Effector memory CD8-positive, alpha-beta T cell (primary cell): ENCODE results near the gene KRT7.

Experiments
- ATAC-seq: fragments of 150-1000 bp; cut with Tn5 transposase; replicated peaks from 2 replicates; pipeline ENCODE4 v1.10.0; 2021; ENCODE audit warnings: mild to moderate bottlenecking, moderate library complexity
- DNase-seq, 3 experiments: peaks; one replicate each; pipeline ENCODE4 v3.0.0; 2021
- H3K27ac Mint-ChIP-seq, 2 donors: one replicate each; pipeline ENCODE4 v1.8.0; 2022; ENCODE audit warnings: mild to moderate bottlenecking in 2 of 2, mixed read lengths in 2 of 2, moderate library complexity in 2 of 2
- H3K27me3 Mint-ChIP-seq, 2 donors: one replicate each; pipeline ENCODE4 v1.8.0; 2022; ENCODE audit warnings: mixed read lengths in 2 of 2
- H3K36me3 Mint-ChIP-seq: one replicate; pipeline ENCODE4 v1.8.0; 2022; ENCODE audit warnings: mild to moderate bottlenecking, moderate library complexity, mixed read lengths; ENCODE audit not compliant: insufficient read depth
- H3K4me1 Mint-ChIP-seq, 2 donors: one replicate each; pipeline ENCODE4 v1.8.0; 2022; ENCODE audit warnings: low read depth in 2 of 2, mixed read lengths in 2 of 2
- H3K4me3 Mint-ChIP-seq, 2 donors: one replicate each; pipeline ENCODE4 v1.8.0; 2022; ENCODE audit warnings: mild to moderate bottlenecking in 2 of 2, mixed read lengths in 2 of 2, moderate library complexity in 2 of 2
- H3K9me3 Mint-ChIP-seq, 2 donors: one replicate each; pipeline ENCODE4 v1.8.0; 2022; ENCODE audit warnings: mixed read lengths in 2 of 2

KRT7 gene

DNA sequence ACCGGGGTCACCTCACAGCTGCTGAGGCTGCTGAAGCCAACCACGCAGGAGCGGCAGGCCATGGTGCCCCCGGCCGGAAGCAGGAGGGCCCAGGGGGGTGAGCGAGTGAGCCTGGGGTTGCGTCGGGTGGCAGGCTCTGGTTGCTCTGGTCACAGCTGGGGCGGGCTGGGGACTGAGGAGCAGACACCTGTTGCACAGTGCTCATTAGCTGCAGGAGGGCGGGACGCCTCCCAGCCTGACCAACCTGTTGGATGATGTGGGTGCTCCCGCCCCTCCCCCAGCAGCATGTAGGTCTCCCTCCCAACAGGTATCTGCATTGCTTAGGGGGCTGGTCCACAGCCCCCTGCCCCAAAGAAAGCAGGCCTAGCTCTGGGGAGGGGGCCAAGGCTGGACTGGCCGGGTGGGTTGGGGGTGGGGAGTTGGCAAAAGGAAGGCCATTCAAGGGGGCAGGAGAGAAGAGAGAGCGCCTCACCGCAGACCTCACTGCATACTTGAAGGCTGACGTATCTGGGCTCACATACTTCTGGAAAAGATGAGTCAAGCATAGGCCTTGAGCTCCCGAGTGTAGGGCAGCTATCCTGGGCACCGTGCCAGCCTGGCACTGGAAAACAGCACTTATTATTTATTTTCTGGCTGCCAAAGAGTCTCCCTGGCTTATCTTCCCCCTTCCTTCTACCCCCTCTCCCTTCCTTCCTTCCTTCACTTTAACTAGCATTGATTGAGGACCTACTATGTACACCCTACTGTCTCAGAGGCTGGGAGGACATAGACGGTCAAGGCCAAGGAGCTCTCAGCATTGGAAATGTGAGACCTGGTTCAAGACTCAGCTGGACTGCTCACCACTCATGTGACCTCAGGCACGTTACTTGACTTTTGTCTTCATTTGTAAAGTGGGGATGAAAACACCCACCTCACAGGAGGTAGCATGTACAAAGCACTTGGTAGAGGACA is 40.9 kb upstream of the KRT7 start, which contains the start of gene KRT80:
Gene KRT80 (minus strand): TSS at position 174 of the 951 bp plus-strand sequence. CDS start 112 bp downstream, at position 62.
- H3K4me1 Mint-ChIP-seq, result no peaks in the 10 kb centered on the region
- no peaks in the 10 kb centered on the region for H3K36me3 Mint-ChIP-seq
- DNase-seq, result no peak
- no peak within 1 kb of the TSS for H3K27ac Mint-ChIP-seq
- no peaks in the 10 kb centered on the region for H3K9me3 Mint-ChIP-seq
- H3K27me3 Mint-ChIP-seq, result peaks cover 22 to 81% of the 10 kb centered on the region in 2 donors
- H3K4me3 Mint-ChIP-seq, result no peak within 1 kb of the TSS
- ATAC-seq, result no peak

- Mint-ChIP-seq H3K4me3 (no peak overlapping the region), H3K36me3 (no peaks in the 10 kb centered on the region), H3K9me3 (no peaks in the 10 kb centered on the region), H3K27me3 (peaks cover 22 to 85% of the 10 kb centered on the region in 2 donors), H3K4me1 (no peaks in the 10 kb centered on the region), H3K27ac (no peak overlapping the region)
- DNase-seq (no peak), ATAC-seq (no peak)
Measured at GRCh38 chr12:52193532-52193931, 39.5 kb upstream of the KRT7 start.

- Mint-ChIP-seq H3K4me3 (no peak overlapping the region), H3K36me3 (no peaks in the 10 kb centered on the region), H3K27ac (no peak overlapping the region), H3K27me3 (peaks cover 24 to 85% of the 10 kb centered on the region in 2 donors), H3K9me3 (no peaks in the 10 kb centered on the region), H3K4me1 (no peaks in the 10 kb centered on the region)
- ATAC-seq, result no peak
- no peak for DNase-seq
Measured at GRCh38 chr12:52193991-52194390, 39.1 kb upstream of the KRT7 start.

GRCh38 chr12:52195065-52195730 is 37.8 kb upstream of the KRT7 start:
- no peak overlapping the region for H3K27ac Mint-ChIP-seq
- no peak overlapping the region for H3K4me3 Mint-ChIP-seq
- H3K36me3 Mint-ChIP-seq, result no peaks in the 10 kb centered on the region
- DNase-seq, result no peak
- H3K4me1 Mint-ChIP-seq, result no peaks in the 10 kb centered on the region
- ATAC-seq, result no peak
- H3K27me3 Mint-ChIP-seq, result peaks cover 33 to 87% of the 10 kb centered on the region in 2 donors
- no peaks in the 10 kb centered on the region for H3K9me3 Mint-ChIP-seq

- H3K9me3 Mint-ChIP-seq, result no peaks in the 10 kb centered on the region
- H3K4me1 Mint-ChIP-seq, result no peaks in the 10 kb centered on the region
- DNase-seq (no peak), ATAC-seq (no peak)
- H3K36me3 Mint-ChIP-seq, result no peaks in the 10 kb centered on the region
- H3K4me3 Mint-ChIP-seq, result no peak overlapping the region
- peaks cover 49 to 91% of the 10 kb centered on the region in 2 donors for H3K27me3 Mint-ChIP-seq
- no peak overlapping the region for H3K27ac Mint-ChIP-seq
Measured at GRCh38 chr12:52197371-52198231, 35.4 kb upstream of the KRT7 start.

DNA sequence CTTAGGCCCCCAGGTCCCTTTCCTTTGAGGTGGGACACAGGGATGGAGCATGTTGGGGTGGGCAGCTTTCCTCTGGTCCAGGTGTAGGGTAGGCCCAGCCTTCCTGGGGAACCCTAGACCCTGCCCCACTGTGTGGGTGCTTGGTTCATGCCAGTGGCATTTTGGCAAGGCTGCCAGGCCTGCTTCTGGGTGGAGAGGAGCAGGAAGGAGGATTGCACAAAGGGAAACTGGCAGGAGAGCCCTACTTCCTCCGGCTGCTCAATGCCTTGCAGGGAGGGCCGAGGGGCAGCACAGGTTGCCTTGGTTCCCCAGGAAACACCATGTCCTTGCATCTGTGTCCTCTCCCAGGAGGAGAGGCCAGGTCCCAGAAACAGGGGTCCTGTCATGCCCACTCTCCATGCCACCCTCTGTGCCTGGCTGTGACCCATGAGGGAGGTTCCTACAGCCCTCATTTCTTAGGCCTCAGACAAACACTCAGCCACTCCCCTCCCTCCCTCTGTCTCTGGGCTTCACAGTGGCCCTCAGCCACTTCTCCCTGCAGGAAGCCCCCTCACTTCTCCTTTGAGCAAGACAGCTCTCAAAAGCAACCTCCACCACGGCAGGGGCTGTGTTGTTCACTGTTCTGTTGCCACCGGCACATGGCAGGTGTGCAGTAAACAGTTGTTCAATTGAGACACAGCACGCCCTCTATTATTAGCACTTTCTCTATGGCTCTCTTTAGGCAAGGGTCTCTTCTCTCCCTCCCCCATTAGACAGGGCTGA is 34.4 kb upstream of the KRT7 start:
- DNase-seq (no peak), ATAC-seq (no peak)
- Mint-ChIP-seq H3K4me1 (peaks cover 0 to 6% of the 10 kb centered on the region in 2 donors), H3K27me3 (peaks cover 49 to 91% of the 10 kb centered on the region in 2 donors), H3K9me3 (no peaks in the 10 kb centered on the region), H3K36me3 (no peaks in the 10 kb centered on the region), H3K4me3 (no peak overlapping the region), H3K27ac (peak overlapping the region in 1 of 2 donors; percentile 57)

GRCh38 chr12:52199294-52199919 is 33.6 kb upstream of the KRT7 start:
- H3K27me3 Mint-ChIP-seq, result peaks cover 49 to 91% of the 10 kb centered on the region in 2 donors
- no peak overlapping the region for H3K4me3 Mint-ChIP-seq
- no peaks in the 10 kb centered on the region for H3K36me3 Mint-ChIP-seq
- DNase-seq (no peak), ATAC-seq (no peak)
- peak overlapping the region in 1 of 2 donors; percentile 57 for H3K27ac Mint-ChIP-seq
- peaks cover 0 to 6% of the 10 kb centered on the region in 2 donors for H3K4me1 Mint-ChIP-seq
- H3K9me3 Mint-ChIP-seq, result no peaks in the 10 kb centered on the region

- Mint-ChIP-seq H3K9me3 (no peaks in the 10 kb centered on the region), H3K36me3 (no peaks in the 10 kb centered on the region), H3K4me3 (no peak overlapping the region), H3K4me1 (peaks cover 0 to 6% of the 10 kb centered on the region in 2 donors), H3K27ac (no peak overlapping the region), H3K27me3 (peaks cover 41 to 83% of the 10 kb centered on the region in 2 donors)
- ATAC-seq (no peak), DNase-seq (no peak)
Measured at GRCh38 chr12:52200086-52200780, 32.8 kb upstream of the KRT7 start.

GRCh38 chr12:52200781-52201450 is 32.1 kb upstream of the KRT7 start:
- no peak overlapping the region for H3K4me3 Mint-ChIP-seq
- DNase-seq, result no peak
- peaks cover 0 to 6% of the 10 kb centered on the region in 2 donors for H3K4me1 Mint-ChIP-seq
- no peaks in the 10 kb centered on the region for H3K9me3 Mint-ChIP-seq
- no peaks in the 10 kb centered on the region for H3K36me3 Mint-ChIP-seq
- H3K27ac Mint-ChIP-seq, result no peak overlapping the region
- H3K27me3 Mint-ChIP-seq, result peaks cover 37 to 76% of the 10 kb centered on the region in 2 donors
- ATAC-seq, result no peak

DNA sequence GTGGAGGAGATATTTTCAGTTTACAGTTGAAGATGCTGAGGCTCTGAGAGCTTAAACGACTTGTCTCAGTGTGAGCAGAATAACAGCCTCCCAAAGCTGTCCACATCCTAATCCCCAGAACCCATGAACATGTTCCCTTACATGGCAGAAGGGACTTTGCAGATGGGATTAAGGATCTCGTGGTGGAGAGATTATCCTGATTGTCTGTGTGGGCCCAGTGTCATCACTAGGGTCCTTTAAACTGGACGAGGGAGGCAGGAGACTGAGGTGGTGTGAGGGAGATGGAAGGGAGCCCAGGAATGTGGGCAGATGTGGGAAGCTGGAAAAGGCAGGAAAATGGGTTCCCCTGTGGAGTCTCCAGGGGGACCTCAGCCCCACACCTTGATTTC is 31.6 kb upstream of the KRT7 start:
- H3K4me1 Mint-ChIP-seq, result peaks cover 0 to 6% of the 10 kb centered on the region in 2 donors
- DNase-seq (no peak), ATAC-seq (no peak)
- no peaks in the 10 kb centered on the region for H3K9me3 Mint-ChIP-seq
- peaks cover 37 to 76% of the 10 kb centered on the region in 2 donors for H3K27me3 Mint-ChIP-seq
- H3K4me3 Mint-ChIP-seq, result no peak overlapping the region
- H3K36me3 Mint-ChIP-seq, result no peaks in the 10 kb centered on the region
- no peak overlapping the region for H3K27ac Mint-ChIP-seq

DNA sequence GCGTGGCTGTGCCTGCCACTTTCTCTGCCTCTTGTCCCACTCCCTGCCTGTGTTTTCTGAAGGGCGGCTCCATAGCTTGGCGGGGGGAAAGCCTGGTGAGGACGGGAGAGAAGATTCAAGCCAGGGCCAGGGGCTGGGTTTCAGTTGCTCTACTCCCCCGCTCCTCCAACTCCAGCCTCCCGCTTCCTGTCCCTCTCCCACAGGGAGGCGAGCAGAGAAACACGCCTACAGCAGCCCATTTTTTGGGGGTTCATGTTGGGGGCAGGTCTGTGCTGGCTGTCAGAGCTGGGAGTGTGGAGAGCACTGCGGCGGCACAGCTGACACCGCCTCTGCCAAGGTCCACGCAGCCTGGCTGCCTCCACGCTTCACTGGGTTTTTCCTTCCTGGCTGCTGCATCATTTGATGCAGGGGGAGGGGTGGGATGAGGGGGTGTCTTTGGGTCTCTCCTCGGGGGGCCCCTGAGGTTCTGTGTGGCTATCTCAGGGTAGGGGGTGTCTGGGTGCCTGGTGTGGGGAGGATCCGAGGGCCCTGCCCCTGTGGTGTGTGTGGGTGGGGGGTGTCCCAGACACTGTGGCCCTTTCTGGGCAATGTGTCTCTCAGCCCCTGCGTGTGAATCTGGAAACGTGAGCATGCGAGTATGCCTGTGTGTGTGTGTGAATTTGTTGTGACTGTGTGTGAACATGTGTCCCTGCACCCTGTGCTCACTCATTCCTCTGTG is 30.5 kb upstream of the KRT7 start:
- Mint-ChIP-seq H3K27ac (no peak overlapping the region), H3K27me3 (peaks cover 37 to 76% of the 10 kb centered on the region in 2 donors), H3K9me3 (no peaks in the 10 kb centered on the region), H3K4me1 (peaks cover 0 to 8% of the 10 kb centered on the region in 2 donors), H3K36me3 (no peaks in the 10 kb centered on the region), H3K4me3 (no peak overlapping the region)
- no peak for ATAC-seq
- DNase-seq, result no peak
